Renal cortical epithelial cell (primary cell): ENCODE results near the gene BAIAP2L2. TPM values are rescaled to one million over a fixed set of nuclear protein-coding genes. Genes with fewer than 3 reads are reported as not detected.
"Not testable (repeated sequence)": the region's sequence is repeated elsewhere in the genome, so short reads cannot be mapped to it uniquely, and the experiment has no call there.

ENCODE experiments used
- DNase-seq: peaks from one replicate; pipeline ENCODE4 v3.0.0-alpha.2; 2011; ENCODE audit warnings: low read depth
- total RNA-seq: library from RNA; depleted of rRNA; stranded (reverse); fragments of >200 nt; gene quantifications from 2 replicates; pipeline ENCODE4 v1.2.3, GENCODE V29; 2014

The BAIAP2L2 gene
- total RNA-seq, 1 donor from 2014 or later: 0.85 TPM

- DNase-seq: no peak
Observed at GRCh38 chr22:38129021-38129420, 18.5 kb upstream of the BAIAP2L2 start.

- no peak for DNase-seq
Observed at GRCh38 chr22:38127869-38128268, 17.4 kb upstream of the BAIAP2L2 start.

- no peak for DNase-seq
Observed at GRCh38 chr22:38126928-38127668, 16.6 kb upstream of the BAIAP2L2 start.

- DNase-seq: no peak
Observed at GRCh38 chr22:38125751-38126201, 15.3 kb upstream of the BAIAP2L2 start.

- no peak for DNase-seq
Observed at GRCh38 chr22:38125038-38125610, 14.6 kb upstream of the BAIAP2L2 start.

GRCh38 chr22:38124236-38124974 is 13.9 kb upstream of the BAIAP2L2 start:
- no peak for DNase-seq

- DNase-seq: no peak
Observed at GRCh38 chr22:38122616-38123015, 12.1 kb upstream of the BAIAP2L2 start.

GRCh38 chr22:38120359-38121110 is 10.1 kb upstream of the BAIAP2L2 start:
- no peak for DNase-seq

GRCh38 chr22:38118747-38119146 is 8.3 kb upstream of the BAIAP2L2 start:
- DNase-seq: not testable (repeated sequence)

- DNase-seq: no peak
Observed at GRCh38 chr22:38118182-38118581, 7.7 kb upstream of the BAIAP2L2 start.

- DNase-seq: not testable (repeated sequence)
Observed at GRCh38 chr22:38117556-38117955, 7.1 kb upstream of the BAIAP2L2 start.

- DNase-seq: no peak
Observed at GRCh38 chr22:38115423-38116205, 5.1 kb upstream of the BAIAP2L2 start.

GRCh38 chr22:38114484-38115398 is 4.3 kb upstream of the BAIAP2L2 start:
- DNase-seq: peak; percentile 48

GRCh38 chr22:38112381-38112780 is 1.9 kb upstream of the BAIAP2L2 start:
- DNase-seq: no peak

GRCh38 chr22:38111925-38112355 is 1.5 kb upstream of the BAIAP2L2 start:
- DNase-seq: peak; percentile 15

- DNase-seq: peak; percentile 69
Observed at GRCh38 chr22:38110863-38111852, 674 bp upstream of the BAIAP2L2 start.

GRCh38 chr22:38109371-38110001 is 998 bp downstream of the BAIAP2L2 start:
- peak; percentile 7 for DNase-seq
